HG02798 (cell line): ENCODE data around the gene SLC20A1.
"Not testable (repeated sequence)": the region's sequence is repeated elsewhere in the genome, so short reads cannot be mapped to it uniquely, and the experiment has no call there.

Source experiments
- ATAC-seq: cut with Tn5 transposase; IDR thresholded peaks from one replicate; pipeline ENCODE4 v1.9.1; 2021; ENCODE audit warnings: mild to moderate bottlenecking; ENCODE audit not compliant: unreplicated experiment, poor library complexity

The SLC20A1 gene

GRCh38 chr2:112645310-112646101 lies at the start of gene SLC20A1:
Gene SLC20A1 (plus strand): TSS chr2:112645939. CDS start chr2:112646829, 890 bp downstream.
- ATAC-seq = peak; percentile 90

- ATAC-seq = no peak
Measured at GRCh38 chr2:112597537-112598322, 48.0 kb upstream of the SLC20A1 start.

- ATAC-seq = no peak
Measured at GRCh38 chr2:112600634-112601033, 45.1 kb upstream of the SLC20A1 start.

GRCh38 chr2:112601754-112602153 lies 44.0 kb upstream of the SLC20A1 start:
- no peak for ATAC-seq

GRCh38 chr2:112602917-112603316 lies 42.8 kb upstream of the SLC20A1 start:
- no peak for ATAC-seq

- no peak for ATAC-seq
Measured at GRCh38 chr2:112603731-112604130, 42.0 kb upstream of the SLC20A1 start.

GRCh38 chr2:112604952-112605351 lies 40.8 kb upstream of the SLC20A1 start:
- ATAC-seq = no peak

- no peak for ATAC-seq
Measured at GRCh38 chr2:112605926-112606325, 39.8 kb upstream of the SLC20A1 start.

- ATAC-seq = no peak
Measured at GRCh38 chr2:112606547-112606946, 39.2 kb upstream of the SLC20A1 start.

- ATAC-seq = no peak
Measured at GRCh38 chr2:112607680-112608438, 37.9 kb upstream of the SLC20A1 start.

GRCh38 chr2:112609320-112609719 lies 36.4 kb upstream of the SLC20A1 start:
- not testable (repeated sequence) for ATAC-seq

- ATAC-seq = not testable (repeated sequence)
Measured at GRCh38 chr2:112612283-112612682, 33.5 kb upstream of the SLC20A1 start.

GRCh38 chr2:112614201-112614840 lies 31.4 kb upstream of the SLC20A1 start:
- no peak for ATAC-seq

- no peak for ATAC-seq
Measured at GRCh38 chr2:112615051-112615450, 30.7 kb upstream of the SLC20A1 start.

- ATAC-seq = not testable (repeated sequence)
Measured at GRCh38 chr2:112615798-112616197, 29.9 kb upstream of the SLC20A1 start.

GRCh38 chr2:112618383-112618782 lies 27.4 kb upstream of the SLC20A1 start:
- ATAC-seq = no peak

- no peak for ATAC-seq
Measured at GRCh38 chr2:112621790-112622527, 23.8 kb upstream of the SLC20A1 start.

- ATAC-seq = no peak
Measured at GRCh38 chr2:112622528-112622849, 23.2 kb upstream of the SLC20A1 start.

- ATAC-seq = peak; percentile 75
Measured at GRCh38 chr2:112623913-112624777, 21.6 kb upstream of the SLC20A1 start.
